HL-60/S4 treated with retinoic acid at 250 ng/mL for 4 days and 3 days (cell line): ENCODE results near the gene WDR64.
"Not testable (repeated sequence)": the region's sequence is repeated elsewhere in the genome, so short reads cannot be mapped to it uniquely, and the experiment has no call there.

ENCODE experiments used
- in situ Hi-C: fragments of 300-500 bp; cut with MboI; formaldehyde crosslinking; loops from 2 replicates; pipeline ENCODE4 v1.7.0; 2022; ENCODE audit warnings: low sequenced_read_pairs

The WDR64 gene

GRCh38 chr1:241730031-241730430 is 78.0 kb downstream of the WDR64 start:
- in situ Hi-C loops: no loop called here

- in situ Hi-C loops: no loop called here
Observed at GRCh38 chr1:241733899-241734298, 81.8 kb downstream of the WDR64 start.

- in situ Hi-C loops: no loop called here
Observed at GRCh38 chr1:241734533-241734932, 82.5 kb downstream of the WDR64 start.

GRCh38 chr1:241735493-241735926 is 83.4 kb downstream of the WDR64 start:
- in situ Hi-C loops: not testable (repeated sequence)

- in situ Hi-C loops: no loop called here
Observed at GRCh38 chr1:241736387-241736786, 84.3 kb downstream of the WDR64 start.

GRCh38 chr1:241738284-241739078 is 86.4 kb downstream of the WDR64 start:
- in situ Hi-C loops: no loop called here

- in situ Hi-C loops: no loop called here
Observed at GRCh38 chr1:241742084-241742483, 90.0 kb downstream of the WDR64 start.

GRCh38 chr1:241744591-241744990 is 92.5 kb downstream of the WDR64 start:
- in situ Hi-C loops: no loop called here

GRCh38 chr1:241747992-241748391 is 95.9 kb downstream of the WDR64 start:
- in situ Hi-C loops: no loop called here

- in situ Hi-C loops: no loop called here
Observed at GRCh38 chr1:241749041-241749944, 97.2 kb downstream of the WDR64 start.

- in situ Hi-C loops: no loop called here
Observed at GRCh38 chr1:241749945-241750695, 98.0 kb downstream of the WDR64 start.

GRCh38 chr1:241751524-241751923 is 99.4 kb downstream of the WDR64 start:
- in situ Hi-C loops: no loop called here

- in situ Hi-C loops: no loop called here
Observed at GRCh38 chr1:241762713-241763339, 110.7 kb downstream of the WDR64 start.

GRCh38 chr1:241765390-241765789 is 113.3 kb downstream of the WDR64 start:
- in situ Hi-C loops: no loop called here

GRCh38 chr1:241767737-241768136 is 115.7 kb downstream of the WDR64 start:
- in situ Hi-C loops: no loop called here

- in situ Hi-C loops: no loop called here
Observed at GRCh38 chr1:241770115-241770514, 118.0 kb downstream of the WDR64 start.

- in situ Hi-C loops: no loop called here
Observed at GRCh38 chr1:241771117-241771516, 119.0 kb downstream of the WDR64 start.

- in situ Hi-C loops: no loop called here
Observed at GRCh38 chr1:241772932-241773500, 120.9 kb downstream of the WDR64 start.

- in situ Hi-C loops: no loop called here
Observed at GRCh38 chr1:241773991-241774390, 121.9 kb downstream of the WDR64 start.

- in situ Hi-C loops: no loop called here
Observed at GRCh38 chr1:241775021-241775420, 122.9 kb downstream of the WDR64 start.
